Thymus (tissue), 11 donors: Measurements from ENCODE around the gene MYO18A. TPM values are rescaled to one million over a fixed set of nuclear protein-coding genes. Genes with fewer than 3 reads are reported as not detected.
"Not testable (repeated sequence)": the region's sequence is repeated elsewhere in the genome, so short reads cannot be mapped to it uniquely, and the experiment has no call there.

ENCODE experiments used
- DNase-seq, 9 donors: peaks; one replicate each; pipeline ENCODE4 v3.0.0-alpha.2; 2013; ENCODE audit warnings: low spot score in 9 of 9, low read depth in 6 of 9, missing footprints in 1 of 9
- H3K27ac ChIP-seq, 2 donors: one replicate each; pipeline ENCODE4 v1.5.1; 2013; ENCODE audit warnings: control low read depth in 1 of 2, low read depth in 1 of 2, low read length in 1 of 2, mild to moderate bottlenecking in 1 of 2, moderate library complexity in 1 of 2
- H3K27me3 ChIP-seq, 2 donors: one replicate each; pipeline ENCODE4 v1.5.1; 2013; ENCODE audit warnings: low read length in 1 of 2; ENCODE audit not compliant: control insufficient read depth in 2 of 2, insufficient read depth in 1 of 2
- H3K36me3 ChIP-seq, 2 donors: one replicate each; pipeline ENCODE4 v1.5.1; 2013; ENCODE audit warnings: low read length in 1 of 2, mild to moderate bottlenecking in 1 of 2, moderate library complexity in 1 of 2; ENCODE audit not compliant: control insufficient read depth in 2 of 2, insufficient read depth in 2 of 2
- H3K4me1 ChIP-seq, 2 donors: one replicate each; pipeline ENCODE4 v1.5.1; 2013; ENCODE audit warnings: low read length in 2 of 2; ENCODE audit not compliant: control insufficient read depth in 2 of 2, insufficient read depth in 2 of 2
- H3K4me3 ChIP-seq, 2 donors: one replicate each; pipeline ENCODE4 v1.5.1; 2013; ENCODE audit warnings: low read length in 2 of 2, control low read depth in 1 of 2, mild to moderate bottlenecking in 1 of 2
- H3K9me3 ChIP-seq, 2 donors: one replicate each; pipeline ENCODE4 v1.5.1; 2013; ENCODE audit warnings: low read length in 1 of 2, mild to moderate bottlenecking in 1 of 2; ENCODE audit not compliant: control insufficient read depth in 2 of 2, insufficient read depth in 1 of 2
- WGBS: extraction: QIAGEN DNeasy Blood & Tissue Kit; methylation state at CpG from one replicate; pipeline ENCODE4 v1.1.7; 2013; 5-methylcytosine and 5-hydroxymethylcytosine counted together
- polyA plus RNA-seq: library from polyadenylated mRNA; stranded (reverse); fragments of 200-250 nt; gene quantifications from one replicate; pipeline ENCODE4 v1.2.3, GENCODE V29; 2013
- total RNA-seq: library from RNA; stranded (reverse); fragments of 120-200 nt; gene quantifications from one replicate; pipeline ENCODE4 v1.2.4, GENCODE V29; 2013
- donor health status: healthy.

The MYO18A gene
- total and polyA plus RNA-seq, 2 donors = 31.1 to 52.8 TPM

DNA sequence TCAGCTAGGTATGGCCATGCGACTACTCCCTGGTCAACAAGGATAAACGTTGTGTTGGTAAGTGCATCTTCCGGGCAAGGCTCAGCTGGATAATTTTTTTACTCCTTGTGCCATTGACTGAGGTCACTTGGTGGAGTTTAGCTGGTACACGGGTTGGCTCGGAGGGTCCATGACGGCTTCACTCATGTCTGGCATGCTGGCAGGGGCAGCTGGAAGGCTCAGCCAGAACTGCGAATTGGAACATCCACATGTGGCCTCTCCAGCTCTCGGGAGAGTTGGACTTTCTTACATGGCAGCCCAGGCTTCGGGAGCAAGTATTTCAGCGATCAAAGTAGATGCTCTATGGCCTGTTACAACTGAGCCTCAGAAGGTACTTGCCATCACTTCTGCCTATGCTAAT is 35.0 kb upstream of the MYO18A start:
- H3K27ac ChIP-seq = no peak overlapping the region
- H3K36me3 ChIP-seq = no peaks in the 10 kb centered on the region
- H3K9me3 ChIP-seq = no peaks in the 10 kb centered on the region
- H3K4me1 ChIP-seq = no peaks in the 10 kb centered on the region
- no peak overlapping the region for H3K4me3 ChIP-seq
- no peaks in the 10 kb centered on the region for H3K27me3 ChIP-seq
- DNase-seq = no peak
- WGBS = 97% methylated on average over 10 of the region's 10 CpGs

DNA sequence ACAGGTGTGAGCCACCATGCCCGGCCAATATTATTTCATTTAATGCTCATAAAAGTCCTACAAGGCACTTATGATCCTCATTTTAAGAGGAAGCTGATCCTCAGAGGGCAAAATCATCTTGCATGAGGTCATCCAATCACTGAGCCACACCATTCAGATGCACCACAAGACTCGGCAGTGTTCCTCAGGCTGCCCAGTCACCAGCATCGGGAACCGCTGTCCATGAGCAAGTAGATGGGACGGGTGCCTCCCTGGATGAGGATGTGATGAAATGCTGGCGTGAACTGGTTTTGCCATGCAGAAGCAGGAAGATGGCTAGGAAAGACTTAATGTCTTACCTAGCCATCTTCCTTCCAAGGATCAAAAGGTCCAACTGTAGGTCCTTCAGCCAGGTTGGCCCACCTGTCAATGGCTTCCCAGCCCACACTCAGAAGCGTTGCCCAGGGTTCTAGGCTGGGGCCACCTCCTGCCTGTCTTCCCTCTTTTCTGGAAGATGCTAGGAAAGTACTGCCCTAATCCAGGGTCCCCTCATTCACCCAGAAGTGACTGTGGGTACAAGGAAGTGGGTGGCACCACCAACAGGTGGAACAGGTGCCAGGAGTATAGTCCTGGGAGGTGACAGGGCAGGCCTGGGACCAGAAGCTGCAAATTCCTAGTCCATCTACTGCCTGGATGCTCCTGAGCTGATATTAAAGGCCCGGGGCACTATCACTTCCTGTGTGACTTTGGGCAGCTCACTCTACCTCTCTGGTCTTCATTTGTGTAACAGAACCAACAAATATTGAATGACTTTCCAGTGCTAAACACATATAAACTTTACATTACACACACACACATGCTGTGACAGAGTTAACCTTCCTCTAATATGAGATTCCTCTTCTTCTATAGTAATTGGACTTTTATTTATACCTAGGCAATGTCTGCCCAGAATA is 34.3 kb upstream of the MYO18A start:
- Histone ChIP-seq H3K9me3 (no peaks in the 10 kb centered on the region), H3K4me3 (no peak overlapping the region), H3K36me3 (no peaks in the 10 kb centered on the region), H3K4me1 (no peaks in the 10 kb centered on the region), H3K27ac (no peak overlapping the region), H3K27me3 (no peaks in the 10 kb centered on the region)
- whole genome bisulfite sequencing = 96% methylated on average over 8 of the region's 8 CpGs
- DNase-seq = no peak

DNA sequence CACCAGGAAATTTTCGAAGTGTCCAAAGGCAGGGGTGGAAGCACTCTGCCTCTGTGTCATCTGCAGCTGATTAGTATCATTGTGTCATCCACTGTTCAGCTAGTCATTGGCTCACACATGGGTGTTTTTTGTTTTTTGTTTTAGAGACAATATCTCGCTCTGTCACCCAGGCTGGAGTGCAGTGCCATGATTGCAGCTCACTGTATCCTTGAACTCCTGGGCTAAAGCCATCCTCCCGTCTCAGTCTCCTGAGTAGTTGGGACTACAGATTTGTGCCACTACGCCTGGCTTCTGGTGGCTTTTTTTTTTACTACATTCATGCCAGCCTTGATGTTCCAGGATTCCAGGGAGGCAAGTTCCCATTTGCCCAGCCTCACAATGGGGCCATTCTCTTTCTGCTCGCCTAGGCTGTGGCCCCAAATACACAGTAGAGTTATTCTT is 32.5 kb upstream of the MYO18A start:
- Histone ChIP-seq H3K36me3 (no peaks in the 10 kb centered on the region), H3K4me1 (no peaks in the 10 kb centered on the region), H3K9me3 (no peaks in the 10 kb centered on the region), H3K27me3 (no peaks in the 10 kb centered on the region), H3K4me3 (no peak overlapping the region), H3K27ac (no peak overlapping the region)
- WGBS = 96% methylated on average over 5 of the region's 5 CpGs
- no peak for DNase-seq

DNA sequence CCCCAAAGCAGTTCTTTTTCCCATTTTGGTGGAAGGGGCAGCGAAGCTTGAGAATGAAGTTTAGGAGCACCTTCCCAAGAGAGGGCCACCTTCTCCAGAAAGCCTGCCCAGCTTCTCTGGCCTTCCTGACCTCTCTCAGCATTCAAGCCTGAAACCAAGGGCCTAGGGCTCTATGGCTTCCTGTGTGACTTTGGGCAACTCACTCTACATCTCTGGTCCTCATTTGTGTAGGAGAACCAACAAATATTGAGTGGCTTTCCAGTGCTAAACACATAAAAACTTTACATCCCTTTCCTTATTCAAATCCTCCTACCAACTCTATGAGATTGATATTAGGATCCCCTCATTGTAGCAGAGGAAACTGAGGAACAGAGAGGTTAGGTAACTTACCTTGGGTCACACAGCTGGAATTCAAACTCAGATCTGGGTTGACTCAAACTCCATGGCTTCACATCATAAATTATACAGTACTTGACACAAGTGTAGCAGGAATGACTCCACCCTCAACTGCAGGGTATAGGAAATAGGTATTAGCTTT is 32.0 kb upstream of the MYO18A start:
- no peak overlapping the region for H3K27ac ChIP-seq
- H3K4me1 ChIP-seq = no peaks in the 10 kb centered on the region
- DNase-seq = no peak
- no peaks in the 10 kb centered on the region for H3K9me3 ChIP-seq
- no peaks in the 10 kb centered on the region for H3K36me3 ChIP-seq
- 97% methylated on average over 1 of the region's 1 CpG for WGBS
- no peak overlapping the region for H3K4me3 ChIP-seq
- H3K27me3 ChIP-seq = no peaks in the 10 kb centered on the region

DNA sequence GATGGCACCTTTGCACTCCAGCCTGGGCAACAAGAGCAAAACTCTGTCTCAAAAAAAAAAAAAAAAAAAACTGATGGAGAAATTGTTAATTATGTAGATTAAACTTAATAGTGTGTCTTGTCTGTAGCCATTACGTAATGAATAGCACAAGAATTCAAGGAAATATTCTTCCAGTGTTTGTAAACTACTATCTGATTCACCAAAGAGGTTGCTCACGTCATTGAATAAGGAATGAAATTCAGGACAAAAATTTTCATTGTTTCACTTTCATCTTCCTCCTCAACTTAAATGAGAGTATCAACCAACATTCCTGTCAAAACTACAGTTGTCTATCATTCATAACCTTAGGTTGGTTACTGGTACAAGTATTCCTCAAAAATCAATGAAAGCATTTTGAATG is 30.7 kb upstream of the MYO18A start:
- no peak overlapping the region for H3K4me3 ChIP-seq
- no peak overlapping the region for H3K27ac ChIP-seq
- H3K9me3 ChIP-seq = no peaks in the 10 kb centered on the region
- 94% methylated on average over 2 of the region's 2 CpGs for WGBS
- no peaks in the 10 kb centered on the region for H3K36me3 ChIP-seq
- no peak for DNase-seq
- H3K27me3 ChIP-seq = no peaks in the 10 kb centered on the region
- H3K4me1 ChIP-seq = no peaks in the 10 kb centered on the region

DNA sequence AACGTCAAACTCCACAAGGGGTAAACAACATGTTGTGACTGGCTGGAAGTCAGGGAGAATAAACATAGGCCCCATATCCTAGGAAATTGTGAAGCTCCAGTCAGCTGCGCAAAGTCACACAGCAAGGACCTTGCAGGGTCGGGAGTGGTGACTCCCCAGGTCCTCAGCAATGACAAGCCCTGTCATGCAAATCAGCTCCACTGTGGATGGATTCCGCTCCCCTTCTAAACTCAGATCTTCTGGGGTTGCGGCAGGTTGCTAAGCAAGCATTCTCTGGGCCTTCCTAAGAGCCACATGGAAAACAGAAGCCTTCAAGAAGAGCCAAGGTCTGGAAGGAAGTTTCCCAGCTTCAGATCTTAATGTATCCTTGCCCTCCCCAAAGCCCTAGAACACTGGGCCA is 28.9 kb upstream of the MYO18A start:
- Histone ChIP-seq H3K4me1 (no peaks in the 10 kb centered on the region), H3K9me3 (no peaks in the 10 kb centered on the region), H3K4me3 (no peak overlapping the region), H3K27me3 (peaks cover 0 to 9% of the 10 kb centered on the region in 2 donors), H3K36me3 (no peaks in the 10 kb centered on the region), H3K27ac (no peak overlapping the region)
- DNase-seq = no peak
- WGBS = 96% methylated on average over 5 of the region's 5 CpGs

DNA sequence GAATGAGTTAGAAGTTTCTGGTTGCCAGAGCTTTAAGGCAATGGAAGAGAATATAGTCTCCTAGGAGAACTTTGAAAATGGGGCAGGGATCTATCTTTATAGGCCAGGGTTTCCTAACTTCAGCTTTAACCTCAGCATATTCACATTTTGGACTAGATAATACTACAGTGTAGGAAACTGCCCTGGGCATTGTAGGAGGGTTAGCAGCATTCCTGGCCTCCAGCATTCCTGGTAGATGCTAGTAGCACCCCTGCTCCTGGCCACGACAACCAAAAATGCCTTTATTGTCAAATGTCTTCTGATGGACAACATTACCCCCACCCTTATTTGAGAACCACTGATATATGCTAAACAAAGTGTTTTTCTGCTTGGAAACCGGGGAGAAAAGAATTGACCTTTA is 27.8 kb upstream of the MYO18A start:
- Histone ChIP-seq H3K36me3 (no peaks in the 10 kb centered on the region), H3K4me1 (no peaks in the 10 kb centered on the region), H3K9me3 (no peaks in the 10 kb centered on the region), H3K27me3 (peaks cover 0 to 9% of the 10 kb centered on the region in 2 donors), H3K27ac (no peak overlapping the region), H3K4me3 (no peak overlapping the region)
- DNase-seq = no peak
- WGBS = 92% methylated on average over 2 of the region's 2 CpGs

DNA sequence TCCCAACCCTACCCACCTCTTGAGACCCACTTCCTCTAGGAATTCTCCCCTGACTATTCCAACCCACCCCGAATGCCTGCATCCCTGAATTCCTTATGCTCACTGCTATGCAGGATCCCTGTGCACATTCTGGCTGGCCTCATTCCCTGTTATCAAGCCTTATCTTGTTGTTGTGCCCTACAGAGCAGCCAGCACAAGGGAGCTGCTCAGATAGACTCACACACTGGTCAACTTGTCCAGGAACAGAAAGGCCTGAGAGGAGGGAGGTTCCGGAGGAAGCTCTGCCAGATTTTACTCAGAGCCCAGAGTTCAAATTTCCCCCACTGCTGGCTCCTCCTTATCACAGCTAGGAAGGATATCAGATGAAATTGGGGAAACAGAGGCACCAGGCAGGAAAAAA is 24.8 kb upstream of the MYO18A start:
- 95% methylated on average over 2 of the region's 2 CpGs for WGBS
- Histone ChIP-seq H3K4me3 (no peak overlapping the region), H3K9me3 (no peaks in the 10 kb centered on the region), H3K27ac (no peak overlapping the region), H3K27me3 (peaks cover 0 to 9% of the 10 kb centered on the region in 2 donors), H3K4me1 (no peaks in the 10 kb centered on the region), H3K36me3 (no peaks in the 10 kb centered on the region)
- no peak for DNase-seq

DNA sequence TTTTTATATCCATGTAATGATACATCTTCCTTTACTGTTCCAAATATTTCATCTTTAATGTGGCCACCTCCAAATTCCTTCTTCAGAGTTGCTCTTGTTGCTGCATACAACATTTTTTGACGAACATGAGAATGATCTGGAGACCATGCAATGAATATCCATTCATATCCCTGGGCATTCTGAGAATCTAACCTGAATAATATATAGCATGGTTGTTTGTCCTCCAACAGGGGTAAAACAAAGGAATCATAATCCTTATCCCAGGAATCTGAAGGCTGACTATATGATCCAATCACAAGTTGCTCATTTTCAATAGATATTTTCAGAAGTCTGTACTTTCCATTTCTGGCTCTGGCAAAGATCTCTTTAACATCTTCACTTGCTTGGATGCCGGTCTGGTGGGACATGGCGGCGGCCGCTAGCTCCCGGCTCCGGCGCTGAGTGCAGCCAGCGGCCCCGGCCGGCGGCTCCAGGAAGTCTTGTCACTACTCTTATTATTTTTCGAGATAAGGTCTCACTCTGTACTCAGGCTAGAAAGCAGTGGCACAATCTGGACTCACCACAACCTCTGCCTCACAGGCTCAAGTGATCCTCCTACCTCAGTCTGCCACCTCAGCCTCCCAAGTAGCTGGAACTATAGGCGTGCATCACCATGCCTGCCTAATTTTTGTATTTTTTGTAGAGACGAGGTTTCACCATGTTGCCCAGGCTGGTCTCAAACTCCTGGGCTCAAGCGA is 24.0 kb upstream of the MYO18A start:
- not testable (repeated sequence) for H3K9me3 ChIP-seq, H3K4me3 ChIP-seq, H3K36me3 ChIP-seq, H3K27me3 ChIP-seq, H3K4me1 ChIP-seq, DNase-seq, H3K27ac ChIP-seq
- WGBS = 79% methylated on average over 16 of the region's 16 CpGs
